HEK293T (cell line): Measurements from ENCODE around the gene LY9.

Experiments
- CTCF ChIA-PET: fragments of 350-600 bp; formaldehyde crosslinking; extraction: SDS; loops from one replicate; lab custom pipeline; 2021; ENCODE audit warnings: antibody characterized with exemption, inconsistent platforms; lab: Yijun Ruan, JAX
- POLR2A ChIA-PET: fragments of 350-600 bp; formaldehyde crosslinking; extraction: SDS; loops from one replicate; lab custom pipeline; 2020; ENCODE audit warnings: antibody characterized with exemption, inconsistent platforms; lab: Yijun Ruan, JAX
- DNase-seq: peaks from one replicate; pipeline ENCODE4 v3.0.0; 2012; ENCODE audit warnings: mixed read lengths; ENCODE audit errors: extremely low spot score
- ARNT ChIP-seq: fragments of 450-650 bp; IDR thresholded peaks from 2 replicates; pipeline ENCODE4 v1.6.1; 2017; ENCODE audit warnings: mild to moderate bottlenecking
- BHLHE40 ChIP-seq: fragments of 450-650 bp; IDR thresholded peaks from 2 replicates; pipeline ENCODE4 v1.6.1; 2016; ENCODE audit warnings: mild to moderate bottlenecking, moderate library complexity, borderline replicate concordance
- CTBP1 ChIP-seq: fragments of 450-650 bp; IDR thresholded peaks from 2 replicates; pipeline ENCODE4 v1.6.1; 2016; ENCODE audit warnings: borderline replicate concordance
- ELF4 ChIP-seq: fragments of 450-650 bp; IDR thresholded peaks from 2 replicates; pipeline ENCODE4 v1.6.1; 2017; ENCODE audit warnings: antibody characterized with exemption
- FOXA1 ChIP-seq: fragments of 450-650 bp; IDR thresholded peaks from 2 replicates; pipeline ENCODE4 v1.6.1; 2016; ENCODE audit warnings: mild to moderate bottlenecking
- FOXK2 ChIP-seq: fragments of 450-650 bp; IDR thresholded peaks from 2 replicates; pipeline ENCODE4 v1.6.1; 2016; ENCODE audit warnings: mild to moderate bottlenecking
- FOXM1 ChIP-seq: fragments of 450-650 bp; IDR thresholded peaks from 2 replicates; pipeline ENCODE4 v1.6.1; 2017; ENCODE audit warnings: mild to moderate bottlenecking, borderline replicate concordance
- HDGF ChIP-seq: fragments of 450-650 bp; IDR thresholded peaks from 2 replicates; pipeline ENCODE4 v1.6.1; 2017; ENCODE audit warnings: antibody characterized with exemption, borderline replicate concordance
- L3MBTL2 ChIP-seq: fragments of 450-650 bp; conservative IDR thresholded peaks from 2 replicates; pipeline ENCODE4 v1.6.1; 2016; ENCODE audit warnings: mild to moderate bottlenecking
- LEF1 ChIP-seq: fragments of 450-650 bp; IDR thresholded peaks from 2 replicates; pipeline ENCODE4 v1.6.1; 2017; ENCODE audit warnings: mild to moderate bottlenecking, borderline replicate concordance
- NFRKB ChIP-seq: fragments of 450-650 bp; IDR thresholded peaks from 2 replicates; pipeline ENCODE4 v1.6.1; 2016; ENCODE audit warnings: mild to moderate bottlenecking, moderate library complexity
- SP1 ChIP-seq: fragments of 450-650 bp; IDR thresholded peaks from 2 replicates; pipeline ENCODE4 v1.6.1; 2017
- SUZ12 ChIP-seq: fragments of 450-650 bp; IDR thresholded peaks from 2 replicates; pipeline ENCODE4 v1.6.1; 2016; ENCODE audit warnings: mild to moderate bottlenecking
- TARDBP ChIP-seq: fragments of 450-650 bp; IDR thresholded peaks from 2 replicates; pipeline ENCODE4 v1.6.1; 2016
- ZNF384 ChIP-seq: fragments of 450-650 bp; IDR thresholded peaks from 2 replicates; pipeline ENCODE4 v1.6.1; 2016
- TF ChIP-seq, protein P1 (sequence below): fragments of 450-650 bp; IDR thresholded peaks from 2 replicates; pipeline ENCODE4 v1.6.1; 2016

LY9 gene

DNA sequence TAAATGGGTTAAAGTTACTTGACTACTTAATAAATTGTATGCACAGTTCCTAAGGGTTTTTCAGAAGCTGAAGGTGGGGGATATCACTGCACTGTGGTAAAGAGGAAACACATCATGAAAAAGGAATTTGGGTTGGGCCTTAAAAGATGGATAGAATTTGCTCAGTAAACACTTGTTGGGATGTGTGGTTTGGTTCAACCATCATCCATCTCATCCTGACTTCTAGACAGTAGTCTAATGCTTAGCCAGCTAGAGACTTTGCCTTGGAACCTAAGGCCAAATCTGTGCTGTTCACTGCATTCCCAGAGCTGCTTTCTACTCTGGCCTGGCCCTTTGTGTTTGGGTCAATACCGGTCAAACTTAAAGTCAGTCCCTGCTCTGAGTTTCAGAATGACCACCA lies 30.6 kb downstream of the LY9 start:
- POLR2A ChIA-PET: no interaction called here
- DNase-seq: no peak
- TF ChIP-seq BHLHE40 (no peak), LEF1 (no peak), NFRKB (no peak), SUZ12 (no peak)
- TF ChIP-seq, protein P1, sequence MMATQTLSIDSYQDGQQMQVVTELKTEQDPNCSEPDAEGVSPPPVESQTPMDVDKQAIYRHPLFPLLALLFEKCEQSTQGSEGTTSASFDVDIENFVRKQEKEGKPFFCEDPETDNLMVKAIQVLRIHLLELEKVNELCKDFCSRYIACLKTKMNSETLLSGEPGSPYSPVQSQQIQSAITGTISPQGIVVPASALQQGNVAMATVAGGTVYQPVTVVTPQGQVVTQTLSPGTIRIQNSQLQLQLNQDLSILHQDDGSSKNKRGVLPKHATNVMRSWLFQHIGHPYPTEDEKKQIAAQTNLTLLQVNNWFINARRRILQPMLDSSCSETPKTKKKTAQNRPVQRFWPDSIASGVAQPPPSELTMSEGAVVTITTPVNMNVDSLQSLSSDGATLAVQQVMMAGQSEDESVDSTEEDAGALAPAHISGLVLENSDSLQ: no peak
- CTCF ChIA-PET: no interaction called here

DNA sequence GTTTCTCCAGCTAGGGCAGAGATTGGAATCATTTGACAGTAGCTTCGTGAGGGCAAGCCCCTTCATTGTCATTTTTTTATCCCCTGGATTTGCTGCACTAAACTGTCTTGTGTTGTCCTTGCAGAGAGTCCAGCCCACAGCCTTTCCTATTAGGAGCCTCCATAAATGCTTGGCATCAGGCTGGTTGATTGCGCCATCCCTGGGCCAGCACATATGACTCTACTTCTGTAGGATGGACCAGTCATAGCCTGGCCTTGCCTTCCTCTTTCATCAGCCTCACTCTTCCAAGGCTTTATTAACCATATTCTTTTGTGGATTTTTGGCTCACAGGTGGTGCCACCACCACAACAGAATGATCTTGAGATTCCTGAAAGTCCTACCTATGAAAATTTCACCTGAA lies 31.4 kb downstream of the LY9 start:
- DNase-seq: no peak
- POLR2A ChIA-PET: no interaction called here
- CTCF ChIA-PET: no interaction called here
- TF ChIP-seq FOXK2: no peak

DNA sequence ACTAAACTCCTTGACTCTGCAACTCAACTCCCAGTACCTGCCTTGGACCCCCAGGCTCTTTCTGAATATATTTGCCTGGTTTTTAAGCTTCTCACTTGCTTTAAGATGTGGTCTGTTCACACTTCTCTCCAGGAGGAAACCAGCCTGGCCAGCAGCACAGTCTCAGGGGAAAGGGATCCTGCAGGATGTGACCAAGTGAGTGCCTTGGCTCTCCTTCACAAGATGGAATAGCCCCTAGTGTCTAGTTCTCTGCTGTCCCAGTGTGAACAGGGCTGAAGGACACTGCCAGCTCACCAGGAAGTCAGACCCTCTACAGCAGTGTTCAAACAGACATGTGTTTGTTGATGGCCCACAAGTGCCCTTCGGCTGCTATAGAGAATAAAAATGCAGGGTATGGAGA lies 33.8 kb downstream of the LY9 start:
- ChIA-PET POLR2A (no interaction called here), CTCF (no interaction called here)
- DNase-seq: no peak
- TF ChIP-seq CTBP1 (no peak), ARNT (no peak), ELF4 (no peak), ZNF384 (no peak), NFRKB (no peak), LEF1 (no peak), L3MBTL2 (no peak), BHLHE40 (no peak), FOXK2 (no peak)

DNA sequence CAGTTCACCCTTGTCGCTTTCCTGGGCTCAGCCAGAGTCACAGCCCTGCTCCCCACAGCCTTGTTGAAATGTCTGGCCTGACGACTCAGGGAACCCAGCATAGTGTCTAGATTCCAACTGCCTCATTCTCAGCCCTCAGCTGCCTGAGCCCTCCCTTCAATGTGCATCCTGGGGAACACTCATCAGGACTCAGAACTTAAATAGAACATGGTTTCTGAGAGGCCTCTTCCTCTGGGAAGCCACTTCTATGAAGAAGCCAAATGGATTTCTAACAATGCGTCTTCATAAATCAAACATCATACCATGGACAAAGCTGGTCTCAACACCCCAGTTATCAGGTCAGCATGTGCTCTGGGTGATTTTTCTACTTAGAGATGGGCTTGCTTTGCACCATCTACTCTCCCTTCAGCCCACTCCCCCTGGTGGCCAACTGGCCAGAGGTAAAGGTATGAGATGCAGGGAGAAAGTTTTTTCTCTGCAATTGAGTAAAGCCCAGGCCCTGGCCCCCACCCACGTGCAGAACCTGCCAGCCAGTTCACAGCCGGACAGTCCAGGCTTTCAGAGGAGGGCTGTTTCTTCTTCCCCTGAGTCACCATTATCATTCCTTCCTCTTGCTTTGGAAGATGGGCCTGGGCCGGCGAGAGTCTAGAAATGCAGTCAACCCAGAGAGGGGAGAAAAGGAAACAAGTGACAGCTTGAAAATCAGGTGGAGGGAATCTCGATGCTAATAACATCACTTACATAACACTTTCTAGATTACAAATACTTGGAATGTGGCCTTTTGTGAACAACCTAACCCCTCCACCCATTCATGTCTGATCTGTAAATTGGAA lies 34.6 kb downstream of the LY9 start:
- POLR2A ChIA-PET: no interaction called here
- peak; percentile 71 for DNase-seq
- CTCF ChIA-PET: no interaction called here
- TF ChIP-seq LEF1 (no peak), SUZ12 (no peak), BHLHE40 (no peak), SP1 (no peak), NFRKB (no peak)
- TF ChIP-seq, protein P1: no peak

DNA sequence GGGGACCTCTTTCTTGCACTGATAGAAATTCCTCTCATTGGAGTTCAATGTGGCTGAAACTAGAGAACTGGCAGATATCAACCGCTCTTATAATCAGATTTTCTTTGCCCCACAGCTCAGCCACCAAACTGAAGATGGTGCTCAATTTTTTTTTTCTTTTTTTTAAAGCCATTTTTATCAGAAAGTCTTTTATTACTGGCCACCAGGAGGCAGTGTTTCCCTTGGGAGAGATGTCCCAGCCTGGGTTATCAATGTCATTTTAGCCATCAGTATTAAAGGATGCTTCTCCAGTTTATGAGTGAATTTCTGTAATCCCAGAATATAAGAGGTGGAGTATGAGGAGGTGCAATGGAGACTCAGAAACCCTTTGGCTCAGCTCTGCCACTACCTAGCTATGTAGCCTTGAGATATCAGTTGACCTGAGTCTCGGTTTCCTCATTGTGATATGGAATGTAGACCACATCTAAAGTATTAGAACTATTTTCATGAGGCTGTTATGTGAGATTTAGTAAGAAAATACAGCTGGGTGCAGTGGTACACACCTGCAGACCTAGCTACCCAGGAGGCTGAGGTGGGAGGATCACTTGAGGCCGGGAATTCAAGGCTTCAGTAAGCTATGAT lies 39.1 kb downstream of the LY9 start:
- TF ChIP-seq ZNF384 (peak; percentile 84), CTBP1 (no peak)
- POLR2A ChIA-PET: no interaction called here
- peak; percentile 25 for DNase-seq
- CTCF ChIA-PET: interaction anchor here (0.6 to 3.5 kb wide), 2 partner anchors 116 to 405 kb away, joined by 4 to 16 read pairs; no protein-coding TSS in a partner anchor

DNA sequence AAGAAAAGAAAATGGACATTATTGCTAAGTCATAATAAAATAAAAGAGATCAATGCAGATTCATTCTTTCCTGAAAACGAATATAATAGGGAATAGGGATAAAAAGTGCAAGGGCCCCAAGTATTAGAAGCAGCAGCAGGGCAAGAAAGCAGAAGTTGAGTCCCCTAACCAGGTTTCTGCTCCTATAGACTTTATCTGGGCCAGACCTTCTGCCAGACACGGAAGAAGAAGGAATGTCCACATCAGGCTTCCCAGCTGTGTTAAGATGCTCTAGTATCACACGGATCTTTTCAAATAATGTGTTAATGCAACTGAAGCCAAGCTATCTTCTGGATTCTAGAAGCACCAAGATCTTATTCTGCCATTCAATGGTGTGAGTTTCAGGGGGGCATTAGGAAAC lies 39.8 kb downstream of the LY9 start:
- no peak for TF ChIP-seq ELF4
- TF ChIP-seq, protein P1: no peak
- TF ChIP-seq HDGF: no peak
- TF ChIP-seq ARNT: no peak
- no peak for TF ChIP-seq ZNF384
- no peak for TF ChIP-seq LEF1
- TF ChIP-seq NFRKB: no peak
- TF ChIP-seq TARDBP: no peak
- TF ChIP-seq L3MBTL2: no peak
- POLR2A ChIA-PET: no interaction called here
- DNase-seq: no peak
- CTCF ChIA-PET: interaction anchor here (0.6 to 3.5 kb wide), 2 partner anchors 115 to 504 kb away, joined by 3 to 16 read pairs; no protein-coding TSS in a partner anchor

DNA sequence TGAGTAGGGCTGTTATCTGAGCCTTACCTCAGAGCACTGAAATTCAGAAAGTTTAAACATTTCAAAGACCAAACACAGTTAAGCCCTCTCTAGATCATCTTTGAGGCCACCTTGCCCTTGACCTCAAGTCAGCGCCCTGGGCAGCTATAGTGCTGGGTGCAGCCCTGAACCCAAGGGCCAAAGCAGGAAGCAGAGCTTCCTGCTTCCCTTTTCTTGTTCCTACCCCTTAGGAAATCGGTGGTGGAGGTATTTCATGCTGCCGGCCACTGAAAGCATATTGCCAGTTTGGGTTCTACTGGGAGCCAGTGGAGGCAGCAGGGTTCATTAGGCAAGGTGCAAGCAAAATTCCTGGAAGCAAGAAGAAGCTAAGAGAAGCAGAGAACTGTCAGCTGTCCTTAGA lies 40.6 kb downstream of the LY9 start:
- DNase-seq: no peak
- CTCF ChIA-PET: interaction anchor here (3.5 kb wide), 1 partner anchor 115 kb away, joined by 16 read pairs; no protein-coding TSS in a partner anchor
- TF ChIP-seq LEF1 (no peak), ARNT (no peak), ELF4 (no peak), FOXM1 (no peak), SUZ12 (no peak), ZNF384 (no peak), NFRKB (no peak), BHLHE40 (no peak), SP1 (no peak), FOXA1 (no peak), L3MBTL2 (no peak), HDGF (no peak), FOXK2 (no peak), CTBP1 (no peak), TARDBP (no peak)
- TF ChIP-seq, protein P1: no peak
- POLR2A ChIA-PET: no interaction called here
